ENCODE results near the gene FKBP2.

The FKBP2 gene

GRCh38 chr11:64285885-64286800 is 45.2 kb downstream of the FKBP2 start:
- no peak for DNase-seq (ENCODE audit: low read depth)

- DNase-seq (ENCODE audit: low read depth), result no peak
Observed at GRCh38 chr11:64286801-64287159, 45.9 kb downstream of the FKBP2 start.

GRCh38 chr11:64287676-64288352 is 46.9 kb downstream of the FKBP2 start:
- no peak for DNase-seq (ENCODE audit: low read depth)

- DNase-seq (ENCODE audit: low read depth), result no peak
Observed at GRCh38 chr11:64288353-64288750, 47.5 kb downstream of the FKBP2 start.

GRCh38 chr11:64289002-64289564 is 48.2 kb downstream of the FKBP2 start:
- no peak for DNase-seq (ENCODE audit: low read depth)

- no peak for DNase-seq (ENCODE audit: low read depth)
Observed at GRCh38 chr11:64290352-64291261, 49.7 kb downstream of the FKBP2 start.

- no peak for DNase-seq (ENCODE audit: low read depth)
Observed at GRCh38 chr11:64291262-64291751, 50.4 kb downstream of the FKBP2 start, which contains the start of gene KCNK4. TSS of gene KCNK4 (plus strand) at chr11:64291302. CDS start at chr11:64293019, 1,717 bp downstream.

- DNase-seq (ENCODE audit: low read depth), result no peak
Observed at GRCh38 chr11:64291752-64292459, 51.0 kb downstream of the FKBP2 start.

GRCh38 chr11:64292460-64293254 is 51.8 kb downstream of the FKBP2 start:
- DNase-seq (ENCODE audit: low read depth), result no peak

Measured in HS-27A (cell line).